A549 (cell line): ENCODE results near the gene TRAFD1. TPM values are rescaled to one million over a fixed set of nuclear protein-coding genes. Genes with fewer than 3 reads are reported as not detected.
A peak's percentile ranks its signal among the peaks of the same experiment; 100 is the strongest.

Experiments
- ATAC-seq, 2 experiments: fragments of 200-7000 bp in 1 of 2; fragments of >200 bp in 1 of 2; cut with Nextera tagmentation in 1 of 2; cut with Tn5 transposase in 1 of 2; 3 replicates each; pipeline versions ENCODE4 v1.8.0 to v1.9.1; 2018 to 2020; ENCODE audit warnings: mild to moderate bottlenecking in 1 of 2, moderate library complexity in 1 of 2
- CTCF ChIA-PET: fragments of 300-600 bp; sonication (Branson Sonifier 250); formaldehyde crosslinking; extraction: SDS; loops from one replicate; lab custom pipeline; 2021; ENCODE audit warnings: antibody characterized with exemption, inconsistent platforms; lab: Yijun Ruan, JAX
- POLR2A ChIA-PET: fragments of 350-600 bp; formaldehyde crosslinking; extraction: SDS; loops from one replicate; lab custom pipeline; 2021; ENCODE audit warnings: antibody characterized with exemption, inconsistent platforms; lab: Yijun Ruan, JAX
- DNase-seq, 2 experiments: peaks; one replicate each; pipeline versions ENCODE4 v3.0.0 to v3.0.0-alpha.2; 2011 to 2016; ENCODE audit warnings: low read depth in 1 of 2, low spot score in 1 of 2
- FAIRE-seq: peaks from 2 replicates; lab custom pipeline; 2011; peaks lifted over from hg19 to GRCh38; lab: Jason Lieb, UNC
- H3K27ac ChIP-seq, 2 experiments: fragments of >200 bp; sonication (Bioruptor Twin); formaldehyde crosslinking; 3 replicates each; pipeline ENCODE4 v1.5.1; 2016 to 2017
- H3K4me1 ChIP-seq: fragments of >200 bp; sonication (Bioruptor Twin); formaldehyde crosslinking; 3 replicates; pipeline ENCODE4 v1.6.1; 2016
- H3K4me2 ChIP-seq: fragments of >200 bp; sonication (Bioruptor Twin); formaldehyde crosslinking; 3 replicates; pipeline ENCODE4 v1.6.1; 2016
- H3K4me3 ChIP-seq: fragments of >200 bp; sonication (Bioruptor Twin); formaldehyde crosslinking; 3 replicates; pipeline ENCODE4 v1.5.1; 2016
- H3K9me3 ChIP-seq: fragments of >200 bp; sonication (Bioruptor Twin); formaldehyde crosslinking; 3 replicates; pipeline ENCODE4 v1.6.1; 2016
- CBX2 ChIP-seq: fragments of 200-600 bp; sonication (generic); IDR thresholded peaks from 2 replicates; pipeline ENCODE4 v1.6.1; 2016; ENCODE audit warnings: low read depth, mild to moderate bottlenecking, borderline replicate concordance
- CHD2 ChIP-seq: fragments of 150-350 bp; IDR thresholded peaks from 2 replicates; pipeline ENCODE4 v1.6.1; 2014; ENCODE audit warnings: low read length; ENCODE audit not compliant: partially characterized antibody
- EHF ChIP-seq: fragments of 250-450 bp; sonication (Bioruptor Pico); IDR thresholded peaks from 2 replicates; pipeline ENCODE4 v1.5.0; 2020; ENCODE audit warnings: mild to moderate bottlenecking
- FOSB ChIP-seq: fragments of 250-450 bp; sonication (Bioruptor Pico); IDR thresholded peaks from 2 replicates; pipeline ENCODE4 v1.5.0; 2020; ENCODE audit warnings: mild to moderate bottlenecking, moderate library complexity
- FOXS1 ChIP-seq: fragments of 250-450 bp; sonication (Bioruptor Pico); IDR thresholded peaks from 2 replicates; pipeline ENCODE4 v1.5.0; 2020; ENCODE audit warnings: mild to moderate bottlenecking, moderate library complexity
- GATA3 ChIP-seq: IDR thresholded peaks from 2 replicates; pipeline ENCODE4 v1.6.1; 2012; ENCODE audit warnings: borderline replicate concordance
- HDAC2 ChIP-seq: fragments of 200-600 bp; sonication (generic); IDR thresholded peaks from 2 replicates; pipeline ENCODE4 v1.6.1; 2016
- HOXB13 ChIP-seq: fragments of 250-450 bp; sonication (Bioruptor Pico); IDR thresholded peaks from 2 replicates; pipeline ENCODE4 v1.5.0; 2020; ENCODE audit warnings: low read depth, mild to moderate bottlenecking, moderate library complexity
- JUNB ChIP-seq: fragments of >200 bp; sonication (Bioruptor Twin); formaldehyde crosslinking; IDR thresholded peaks from 2 replicates; pipeline ENCODE4 v1.6.1; 2016
- NFE2L2 ChIP-seq: fragments of 150-350 bp; conservative IDR thresholded peaks from 2 replicates; pipeline ENCODE4 v1.6.1; 2014; ENCODE audit warnings: low read length
- NR3C1 ChIP-seq: fragments of >200 bp; sonication (Bioruptor Twin); formaldehyde crosslinking; IDR thresholded peaks from 3 replicates; pipeline ENCODE4 v1.6.1; 2017
- TFCP2L1 ChIP-seq: fragments of 250-450 bp; sonication (Bioruptor Pico); IDR thresholded peaks from 2 replicates; pipeline ENCODE4 v1.5.0; 2021; ENCODE audit warnings: mild to moderate bottlenecking
- ZC3H11A ChIP-seq: fragments of 450-650 bp; IDR thresholded peaks from 2 replicates; pipeline ENCODE4 v1.6.1; 2014; ENCODE audit warnings: antibody characterized with exemption, mild to moderate bottlenecking
- ZNF302 ChIP-seq: fragments of 250-450 bp; sonication (Bioruptor Pico); IDR thresholded peaks from 2 replicates; pipeline ENCODE4 v1.9.0; 2021; ENCODE audit warnings: inconsistent platforms, mild to moderate bottlenecking, moderate library complexity
- WGBS: methylation state at CpG from one replicate; pipeline ENCODE4 v1.1.6; 2017; ENCODE audit errors: missing lambda C conversion rate; 5-methylcytosine and 5-hydroxymethylcytosine counted together
- polyA plus RNA-seq, 4 experiments: library from polyadenylated mRNA; depleted of rRNA in 3 of 4; stranded (reverse); fragments of >200 nt; fragmentation: RNase III in 1 of 4; extraction: RNeasy Plus Mini Kit Qiagen cat#74134 plus additional on column Dnase treatment in 1 of 4; gene quantifications; 2 replicates in 3 of 4; 3 replicates in 1 of 4; pipeline ENCODE4 v1.2.3, GENCODE V29; 2011 to 2017
- TF ChIP-seq, protein P1 (sequence below): fragments of 200-600 bp; sonication (generic); IDR thresholded peaks from 2 replicates; pipeline ENCODE4 v1.6.1; 2016; ENCODE audit warnings: antibody characterized with exemption, mild to moderate bottlenecking, moderate library complexity
- TF ChIP-seq, protein P2 (sequence below): fragments of 250-450 bp; sonication (Bioruptor Pico); IDR thresholded peaks from 2 replicates; pipeline ENCODE4 v1.5.0; 2020; ENCODE audit warnings: low read depth, mild to moderate bottlenecking, moderate library complexity
- TF ChIP-seq, protein P3 (sequence below): IDR thresholded peaks from 2 replicates; pipeline ENCODE4 v1.6.1; 2012

TRAFD1 gene
- polyA plus RNA-seq, 2 of the 4 experiments (the other 2 are of a cell fraction), result 23.3 to 41.1 TPM

DNA sequence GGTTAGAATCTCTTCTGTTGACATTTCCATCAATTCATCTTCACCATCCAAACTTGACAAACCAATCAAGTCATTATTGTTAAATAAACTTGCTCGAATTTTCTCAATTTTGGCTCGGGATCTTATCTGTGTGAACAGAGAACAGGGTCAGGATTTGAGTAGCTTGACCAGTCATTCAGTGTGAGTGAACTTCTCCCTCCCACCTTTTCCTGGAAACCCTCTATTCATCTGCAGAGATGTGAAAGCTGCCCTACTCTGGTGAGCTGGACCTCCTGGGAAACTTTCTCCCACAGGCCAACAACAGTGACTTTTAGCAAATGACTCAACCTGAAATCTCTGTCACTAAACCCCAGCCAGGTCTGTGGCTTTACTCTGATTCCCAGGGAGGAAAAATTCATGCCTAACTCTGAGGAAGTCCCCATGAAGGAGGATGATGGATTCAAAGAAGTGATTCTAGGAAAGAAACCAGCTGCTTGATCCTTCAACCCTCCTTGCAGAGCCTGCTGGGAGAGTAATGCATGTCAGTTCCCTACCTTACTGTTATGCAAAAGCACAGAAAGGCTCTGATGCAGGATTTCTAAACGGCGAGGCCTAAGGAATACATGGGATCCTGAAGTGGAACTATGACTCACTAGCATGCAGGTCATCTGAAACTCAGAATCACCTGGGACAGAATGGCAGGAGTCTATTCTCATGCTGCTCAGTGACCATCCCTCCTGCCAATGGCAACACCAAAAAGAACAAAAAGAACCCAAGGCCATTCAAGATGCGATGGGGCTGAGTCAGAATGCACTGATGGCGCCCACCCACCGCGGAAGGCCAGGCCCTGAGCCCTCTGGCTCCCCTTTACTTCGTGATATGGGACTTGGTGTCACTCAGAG is 58.0 kb downstream of the TRAFD1 start:
- Histone ChIP-seq H3K27ac (no peak overlapping the region), H3K4me2 (no peak overlapping the region)
- ATAC-seq, result no peak
- TF ChIP-seq ZNF302 (CRISPR knock-in tag) (no peak), EHF (CRISPR knock-in tag) (no peak), GATA3 (no peak), TFCP2L1 (CRISPR knock-in tag) (no peak), NFE2L2 (no peak), FOSB (CRISPR knock-in tag) (no peak), JUNB (no peak), ZC3H11A (no peak), CBX2 (no peak), CHD2 (no peak), NR3C1 (no peak), FOXS1 (CRISPR knock-in tag) (no peak), HOXB13 (CRISPR knock-in tag) (no peak)
- TF ChIP-seq, protein P1, sequence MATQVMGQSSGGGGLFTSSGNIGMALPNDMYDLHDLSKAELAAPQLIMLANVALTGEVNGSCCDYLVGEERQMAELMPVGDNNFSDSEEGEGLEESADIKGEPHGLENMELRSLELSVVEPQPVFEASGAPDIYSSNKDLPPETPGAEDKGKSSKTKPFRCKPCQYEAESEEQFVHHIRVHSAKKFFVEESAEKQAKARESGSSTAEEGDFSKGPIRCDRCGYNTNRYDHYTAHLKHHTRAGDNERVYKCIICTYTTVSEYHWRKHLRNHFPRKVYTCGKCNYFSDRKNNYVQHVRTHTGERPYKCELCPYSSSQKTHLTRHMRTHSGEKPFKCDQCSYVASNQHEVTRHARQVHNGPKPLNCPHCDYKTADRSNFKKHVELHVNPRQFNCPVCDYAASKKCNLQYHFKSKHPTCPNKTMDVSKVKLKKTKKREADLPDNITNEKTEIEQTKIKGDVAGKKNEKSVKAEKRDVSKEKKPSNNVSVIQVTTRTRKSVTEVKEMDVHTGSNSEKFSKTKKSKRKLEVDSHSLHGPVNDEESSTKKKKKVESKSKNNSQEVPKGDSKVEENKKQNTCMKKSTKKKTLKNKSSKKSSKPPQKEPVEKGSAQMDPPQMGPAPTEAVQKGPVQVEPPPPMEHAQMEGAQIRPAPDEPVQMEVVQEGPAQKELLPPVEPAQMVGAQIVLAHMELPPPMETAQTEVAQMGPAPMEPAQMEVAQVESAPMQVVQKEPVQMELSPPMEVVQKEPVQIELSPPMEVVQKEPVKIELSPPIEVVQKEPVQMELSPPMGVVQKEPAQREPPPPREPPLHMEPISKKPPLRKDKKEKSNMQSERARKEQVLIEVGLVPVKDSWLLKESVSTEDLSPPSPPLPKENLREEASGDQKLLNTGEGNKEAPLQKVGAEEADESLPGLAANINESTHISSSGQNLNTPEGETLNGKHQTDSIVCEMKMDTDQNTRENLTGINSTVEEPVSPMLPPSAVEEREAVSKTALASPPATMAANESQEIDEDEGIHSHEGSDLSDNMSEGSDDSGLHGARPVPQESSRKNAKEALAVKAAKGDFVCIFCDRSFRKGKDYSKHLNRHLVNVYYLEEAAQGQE, result no peak
- TF ChIP-seq, protein P2, sequence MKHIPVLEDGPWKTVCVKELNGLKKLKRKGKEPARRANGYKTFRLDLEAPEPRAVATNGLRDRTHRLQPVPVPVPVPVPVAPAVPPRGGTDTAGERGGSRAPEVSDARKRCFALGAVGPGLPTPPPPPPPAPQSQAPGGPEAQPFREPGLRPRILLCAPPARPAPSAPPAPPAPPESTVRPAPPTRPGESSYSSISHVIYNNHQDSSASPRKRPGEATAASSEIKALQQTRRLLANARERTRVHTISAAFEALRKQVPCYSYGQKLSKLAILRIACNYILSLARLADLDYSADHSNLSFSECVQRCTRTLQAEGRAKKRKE (CRISPR knock-in tag), result no peak
- TF ChIP-seq, protein P3, sequence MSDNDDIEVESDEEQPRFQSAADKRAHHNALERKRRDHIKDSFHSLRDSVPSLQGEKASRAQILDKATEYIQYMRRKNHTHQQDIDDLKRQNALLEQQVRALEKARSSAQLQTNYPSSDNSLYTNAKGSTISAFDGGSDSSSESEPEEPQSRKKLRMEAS, result no peak
- TF ChIP-seq, all 56 proteins: peak for 0
- Histone ChIP-seq H3K9me3 (no peaks in the 10 kb centered on the region), H3K4me1 (no peaks in the 10 kb centered on the region), H3K4me3 (no peak overlapping the region)
- ChIA-PET CTCF (no interaction called here), POLR2A (no interaction called here)
- 86% methylated on average over 9 of the region's 9 CpGs for WGBS
- DNase-seq (no peak), FAIRE-seq (no peak)

DNA sequence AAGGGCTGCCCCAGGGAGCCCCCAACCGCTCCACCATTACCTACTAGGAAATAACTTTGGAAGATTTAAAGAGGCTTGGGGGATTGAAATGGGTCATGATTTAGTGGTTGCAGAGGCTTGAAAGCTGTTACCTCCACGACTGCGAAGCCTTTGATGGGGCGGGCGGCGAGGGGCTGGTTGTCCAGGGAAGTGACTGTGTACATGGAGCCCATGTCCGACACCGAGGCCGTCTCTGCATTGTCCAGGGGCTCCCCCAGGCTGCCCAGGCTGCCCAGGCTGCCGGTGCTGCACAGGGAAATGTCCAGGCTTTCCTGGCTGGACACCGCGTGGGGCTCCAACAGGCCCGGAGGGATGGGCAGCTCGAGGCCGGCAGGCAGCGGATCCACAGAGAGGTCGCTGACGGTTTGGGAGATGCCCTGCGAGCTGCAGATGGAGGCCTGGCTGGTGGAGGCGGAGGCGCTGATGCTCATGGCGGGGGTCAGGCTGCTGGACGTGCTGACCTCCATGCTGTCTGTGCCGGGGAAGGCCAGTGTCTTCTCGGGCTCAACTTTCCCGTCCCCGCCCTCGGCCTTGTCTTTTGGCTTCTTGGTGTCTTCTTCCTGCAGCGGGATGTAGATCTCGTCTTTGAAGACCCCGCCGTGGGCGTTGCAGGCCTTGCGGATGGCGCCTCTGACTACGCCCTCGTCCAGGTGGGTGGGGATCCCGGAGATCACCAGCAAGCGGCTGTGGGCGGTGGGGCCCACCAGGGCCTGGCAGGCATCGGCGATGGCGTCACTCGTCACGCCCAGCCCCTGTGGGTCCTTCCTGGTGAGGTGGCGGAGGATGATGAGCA is 58.9 kb downstream of the TRAFD1 start:
- POLR2A ChIA-PET, result no interaction called here
- CTCF ChIA-PET, result no interaction called here
- ATAC-seq, result 0 out of 6 replicates have a peak, but pooled peaks of 1 of the 2 experiments have one; percentile 22
- no peak overlapping the region for H3K4me3 ChIP-seq
- H3K4me2 ChIP-seq, result no peak overlapping the region
- no peak for FAIRE-seq
- no peaks in the 10 kb centered on the region for H3K9me3 ChIP-seq
- H3K27ac ChIP-seq, result no peak overlapping the region
- WGBS, result 96% methylated on average over 44 of the region's 46 CpGs
- H3K4me1 ChIP-seq, result no peaks in the 10 kb centered on the region
- DNase-seq, result no peak
- TF ChIP-seq EHF (CRISPR knock-in tag) (no peak), HDAC2 (no peak), JUNB (no peak)
